Inferior parietal cortex (tissue), 1 donor: ENCODE results near the gene DRC3.
"Not testable (repeated sequence)": the region's sequence is repeated elsewhere in the genome, so short reads cannot be mapped to it uniquely, and the experiment has no call there.

ENCODE experiments used
- DNase-seq: peaks from one replicate; pipeline ENCODE4 v3.0.0-alpha.2; 2016; ENCODE audit errors: extremely low spot score

DRC3 gene, protein sequence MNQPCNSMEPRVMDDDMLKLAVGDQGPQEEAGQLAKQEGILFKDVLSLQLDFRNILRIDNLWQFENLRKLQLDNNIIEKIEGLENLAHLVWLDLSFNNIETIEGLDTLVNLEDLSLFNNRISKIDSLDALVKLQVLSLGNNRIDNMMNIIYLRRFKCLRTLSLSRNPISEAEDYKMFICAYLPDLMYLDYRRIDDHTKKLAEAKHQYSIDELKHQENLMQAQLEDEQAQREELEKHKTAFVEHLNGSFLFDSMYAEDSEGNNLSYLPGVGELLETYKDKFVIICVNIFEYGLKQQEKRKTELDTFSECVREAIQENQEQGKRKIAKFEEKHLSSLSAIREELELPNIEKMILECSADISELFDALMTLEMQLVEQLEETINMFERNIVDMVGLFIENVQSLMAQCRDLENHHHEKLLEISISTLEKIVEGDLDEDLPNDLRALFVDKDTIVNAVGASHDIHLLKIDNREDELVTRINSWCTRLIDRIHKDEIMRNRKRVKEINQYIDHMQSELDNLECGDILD

DNA sequence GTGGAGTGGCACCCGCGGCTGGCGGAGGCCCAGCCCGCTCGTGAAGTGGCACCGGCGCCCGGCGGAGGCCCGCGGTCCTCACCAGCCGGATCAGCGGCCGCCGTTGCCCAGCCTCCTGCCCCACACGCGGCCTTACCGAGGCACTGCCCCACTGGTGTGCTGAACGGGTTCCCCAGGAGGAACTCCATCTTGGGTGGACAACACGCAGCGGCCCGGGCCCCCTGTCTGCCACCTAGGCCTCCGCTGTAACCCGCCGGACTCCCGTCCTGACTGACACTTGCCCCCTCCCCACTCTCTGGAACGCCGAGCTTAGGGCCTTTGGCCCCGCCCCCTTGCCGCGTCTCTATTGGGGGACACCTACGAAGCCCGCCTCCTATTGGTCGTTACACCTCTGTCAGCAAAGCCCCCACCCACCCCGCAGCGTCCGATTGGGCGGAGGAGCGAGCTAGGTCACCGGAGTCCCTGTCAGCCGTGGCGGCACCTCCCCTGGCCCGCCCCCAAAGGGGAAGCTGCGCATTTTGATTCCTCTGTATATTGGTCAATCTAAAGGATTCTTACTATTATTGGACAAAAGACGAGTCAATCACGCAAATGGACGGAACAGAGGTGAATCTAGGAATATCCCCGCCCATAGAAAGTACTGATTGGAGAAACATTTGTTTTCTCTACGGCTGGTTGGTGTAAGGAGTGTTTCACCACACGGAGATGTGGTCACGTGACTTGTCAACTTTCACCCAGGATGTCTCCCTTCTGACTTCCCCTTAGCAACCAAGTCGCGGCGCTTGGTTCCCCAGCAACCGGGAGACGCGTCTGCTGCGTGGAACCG lies at the start of gene DRC3, which contains the start of gene TOM1L2:
Gene DRC3, plus strand, starts transcription at position 737 of the 826 bp plus-strand sequence. CDS start 4,737 bp downstream, outside the sequence.
Gene TOM1L2, minus strand, starts transcription at position 275 of the 826 bp plus-strand sequence. Its CDS starts 87 bp downstream, at position 188.
- peak; percentile 100 for DNase-seq

DNA sequence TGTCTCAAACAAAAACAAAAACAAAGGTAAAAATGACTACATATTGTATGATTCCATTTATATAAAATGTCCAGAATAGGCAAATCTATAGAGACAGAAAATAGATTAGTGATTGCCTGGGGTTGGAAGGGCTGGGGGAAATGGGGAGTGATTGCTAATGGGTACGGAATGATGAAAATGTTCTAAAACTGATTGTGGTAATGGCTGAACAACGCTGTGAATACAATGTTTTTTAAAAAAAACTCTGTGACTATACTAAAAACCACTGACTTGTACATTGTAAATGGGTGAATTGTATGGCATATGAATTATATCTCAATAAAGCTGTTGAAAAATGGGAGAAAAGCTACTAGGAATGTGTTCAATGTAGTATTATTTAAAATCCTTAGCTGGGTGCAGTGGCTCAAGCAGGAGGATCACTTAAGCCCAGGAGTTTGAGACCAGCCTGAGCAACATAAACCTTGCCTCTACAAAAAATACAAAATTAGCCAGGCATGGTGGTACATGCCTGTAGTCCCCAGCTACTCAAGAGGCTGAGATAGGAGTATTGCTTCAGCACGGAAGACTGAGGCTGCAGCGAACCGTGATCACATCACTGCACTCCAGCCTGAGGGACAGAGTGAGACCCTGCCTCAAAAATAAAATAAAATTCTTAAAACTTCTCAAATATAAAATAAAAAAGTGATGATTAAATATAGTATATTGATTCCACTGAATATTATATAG lies 48.4 kb upstream of the DRC3 start:
- DNase-seq: no peak

DNA sequence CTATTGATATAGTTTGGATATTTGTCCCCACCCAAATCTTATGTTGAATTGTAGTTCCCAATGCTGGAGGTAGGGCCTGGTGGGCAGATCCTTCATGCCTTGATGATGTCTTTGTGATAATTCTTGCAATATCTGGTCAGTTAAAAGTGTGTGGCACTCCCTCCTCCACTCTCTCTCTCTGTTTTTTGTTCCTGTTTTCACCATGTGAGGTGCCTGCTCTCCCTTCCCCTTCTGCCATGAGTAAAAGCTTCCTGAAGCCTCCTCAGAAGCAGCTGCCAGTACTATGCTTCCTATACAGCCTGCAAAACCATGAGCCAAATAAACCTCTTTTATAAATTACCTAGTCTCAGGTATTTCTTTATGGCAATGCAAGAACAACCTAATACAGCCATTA lies 47.8 kb upstream of the DRC3 start:
- no peak for DNase-seq

DNA sequence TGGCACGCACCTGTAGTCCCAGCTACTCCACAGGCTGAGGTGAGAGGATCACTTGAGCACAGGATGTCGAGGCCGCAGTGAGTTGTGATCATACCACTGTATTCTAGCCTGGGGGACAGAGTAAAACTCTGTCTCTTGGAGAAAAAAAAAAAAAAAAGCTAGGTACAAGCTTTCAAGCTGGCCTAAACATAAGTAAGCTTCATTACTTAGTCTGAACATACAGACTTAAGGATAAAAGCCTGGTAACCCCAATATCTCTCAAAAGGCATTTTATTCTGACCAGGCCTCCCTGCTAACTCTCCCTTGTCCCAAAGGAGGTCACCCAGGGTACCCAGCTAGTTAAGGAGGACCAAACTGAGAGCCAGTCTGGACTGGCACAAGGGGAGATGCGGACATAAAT lies 46.6 kb upstream of the DRC3 start:
- no peak for DNase-seq

DNA sequence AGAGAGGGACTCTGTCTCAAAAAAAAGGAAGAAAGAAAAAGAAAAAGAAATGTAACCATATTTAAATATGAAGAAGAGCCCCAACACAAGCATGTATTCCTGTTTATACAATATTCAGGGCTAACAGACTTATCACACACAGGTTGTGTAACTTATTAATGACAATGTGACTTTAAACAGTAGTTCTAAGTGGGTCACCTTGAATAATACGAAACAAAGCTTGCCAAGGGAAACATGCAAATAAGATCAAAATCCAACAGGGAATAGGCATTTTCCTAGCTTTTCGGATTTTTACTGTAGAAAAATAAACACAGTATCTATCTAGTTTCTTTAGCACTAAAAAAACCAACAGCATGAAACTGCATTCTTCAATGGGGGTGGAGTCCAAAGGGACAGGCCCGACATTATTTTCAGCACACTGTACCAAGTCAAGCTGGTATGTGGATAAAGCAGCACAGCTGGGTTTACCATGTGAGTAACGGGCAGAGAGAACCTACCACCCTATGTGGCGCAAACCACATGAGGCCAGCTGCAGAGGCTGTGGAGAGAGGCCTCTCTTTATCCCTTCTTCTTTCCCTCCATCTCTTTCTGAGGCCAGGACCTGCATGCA lies 45.7 kb upstream of the DRC3 start:
- DNase-seq: no peak

DNA sequence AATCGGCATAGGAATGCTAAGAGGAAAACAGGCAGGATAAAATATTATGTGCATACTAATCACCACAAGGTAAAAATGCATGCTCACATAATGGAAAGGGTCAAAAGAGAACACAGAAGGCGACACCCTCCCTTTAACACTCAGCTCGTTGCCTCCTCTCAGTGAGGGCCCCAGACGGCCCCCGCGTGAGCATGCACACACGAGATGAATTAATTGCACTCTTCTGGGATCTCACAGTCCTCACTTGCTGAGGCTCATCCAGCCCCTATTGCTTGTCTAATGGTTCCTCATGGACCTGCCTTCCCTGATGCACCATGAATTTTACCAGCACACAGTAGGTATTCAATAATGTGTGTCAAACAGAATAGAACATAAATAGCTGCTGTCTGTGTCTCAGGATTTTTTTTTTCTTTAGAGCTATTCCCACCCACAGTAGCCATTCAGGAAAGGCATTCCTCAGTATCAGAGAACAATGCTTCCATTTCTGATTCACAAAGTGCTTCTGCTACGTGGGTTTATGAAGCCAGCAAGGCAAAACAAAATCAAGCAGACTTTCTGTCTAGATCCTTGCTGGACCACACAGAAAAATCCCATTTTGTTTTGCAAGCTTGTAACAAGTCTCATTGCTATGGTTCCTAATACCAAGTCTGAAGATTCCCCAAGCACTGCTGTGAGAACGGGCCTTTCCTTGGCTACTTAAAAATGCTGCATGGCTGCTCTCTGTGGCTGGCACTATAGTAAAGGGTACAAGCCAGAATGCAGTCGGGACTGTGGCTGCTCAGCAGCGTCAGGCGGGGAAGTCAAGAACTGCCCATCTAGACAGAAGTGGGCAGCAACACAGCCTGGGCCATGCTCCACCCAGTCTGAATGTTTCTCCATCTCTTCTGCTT lies 44.0 kb upstream of the DRC3 start:
- peak; percentile 58 for DNase-seq

DNA sequence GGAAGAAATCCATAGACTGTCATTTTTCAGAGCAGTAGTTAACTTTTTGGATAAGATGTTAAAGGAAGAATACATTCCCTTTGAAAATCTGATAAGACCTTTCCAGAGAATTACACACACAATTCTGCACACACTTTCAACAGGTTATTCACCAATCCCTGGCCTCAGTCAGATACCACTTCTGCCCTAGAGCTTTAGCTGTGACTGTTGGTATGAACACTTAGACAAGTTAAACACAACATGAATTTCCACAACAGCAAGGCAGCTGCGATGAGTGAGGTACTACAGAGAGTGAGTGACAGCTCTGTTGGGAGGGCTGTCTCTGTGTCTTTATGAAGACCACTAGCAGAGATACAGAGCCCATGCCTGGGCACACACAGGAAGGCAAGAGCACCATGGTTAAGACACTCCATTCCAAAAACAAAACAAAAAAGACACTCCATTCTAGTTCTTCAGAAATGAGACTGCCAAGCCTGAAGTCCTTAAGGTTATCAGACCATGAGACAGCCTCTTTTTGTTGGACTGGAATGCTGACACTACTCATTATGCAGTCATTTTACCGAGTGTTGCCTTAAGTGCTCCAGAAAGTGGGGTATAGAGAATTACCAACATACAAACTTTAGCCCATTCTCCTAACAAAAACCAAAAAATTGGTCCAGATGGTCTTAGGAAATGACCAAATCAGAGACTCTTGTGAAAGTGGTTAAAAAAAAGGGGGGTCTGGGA lies 42.8 kb upstream of the DRC3 start:
- DNase-seq: no peak

DNA sequence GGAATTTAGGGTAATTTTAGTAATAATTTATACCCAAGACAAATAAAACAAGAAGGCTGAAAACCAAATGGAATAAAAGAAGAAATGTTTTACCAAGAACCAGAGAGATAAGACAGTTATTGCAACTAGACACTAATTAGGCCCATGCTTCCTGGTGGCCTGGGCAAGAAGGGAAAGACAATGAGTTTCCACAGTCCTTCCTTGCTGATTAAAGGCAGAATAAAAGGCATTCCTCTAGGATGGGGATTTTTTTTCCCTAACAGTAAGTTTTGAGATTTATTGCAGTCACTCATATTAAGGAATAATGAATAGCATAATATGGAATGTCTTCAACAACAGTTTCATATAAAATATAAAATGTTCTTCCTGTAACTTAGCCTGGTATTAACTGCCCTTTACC lies 42.0 kb upstream of the DRC3 start:
- no peak for DNase-seq

DNA sequence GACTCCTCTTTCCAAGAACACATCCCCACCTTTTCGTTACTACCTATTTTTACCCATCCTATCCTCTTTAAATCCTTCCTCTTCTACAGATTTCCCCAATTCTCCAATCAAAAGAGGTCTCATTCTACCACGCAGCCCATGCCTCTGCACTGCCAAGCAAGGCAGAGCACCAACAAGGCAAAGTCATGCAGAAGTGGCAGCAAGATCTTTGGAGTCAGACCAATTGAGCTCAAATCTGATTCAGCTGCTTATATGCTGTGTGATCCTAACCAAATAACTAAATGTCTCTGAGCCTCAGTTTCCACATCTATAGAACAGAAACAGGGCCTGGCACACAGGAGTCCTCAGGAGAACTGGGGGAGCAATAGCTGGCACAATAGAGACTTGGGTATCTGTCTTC lies 41.5 kb upstream of the DRC3 start:
- DNase-seq: no peak

DNA sequence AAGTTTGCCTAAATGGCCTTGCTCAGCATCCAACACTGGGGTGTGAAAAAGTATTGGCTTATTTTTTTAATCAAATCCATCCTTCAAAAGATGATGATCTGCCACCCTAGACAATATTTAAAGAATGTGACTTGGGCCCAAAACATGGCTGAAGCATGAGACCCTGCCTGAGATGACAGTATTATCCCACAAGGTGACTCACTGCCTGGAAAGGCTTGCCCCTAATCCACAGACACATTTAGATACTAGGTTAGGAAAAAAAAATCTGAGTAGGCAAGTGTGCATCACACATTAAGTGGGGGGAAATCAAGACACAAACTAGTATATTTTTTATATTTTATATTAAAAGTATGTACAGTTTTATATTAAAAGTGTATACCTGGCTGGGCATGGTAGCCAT lies 38.9 kb upstream of the DRC3 start:
- DNase-seq: no peak

DNA sequence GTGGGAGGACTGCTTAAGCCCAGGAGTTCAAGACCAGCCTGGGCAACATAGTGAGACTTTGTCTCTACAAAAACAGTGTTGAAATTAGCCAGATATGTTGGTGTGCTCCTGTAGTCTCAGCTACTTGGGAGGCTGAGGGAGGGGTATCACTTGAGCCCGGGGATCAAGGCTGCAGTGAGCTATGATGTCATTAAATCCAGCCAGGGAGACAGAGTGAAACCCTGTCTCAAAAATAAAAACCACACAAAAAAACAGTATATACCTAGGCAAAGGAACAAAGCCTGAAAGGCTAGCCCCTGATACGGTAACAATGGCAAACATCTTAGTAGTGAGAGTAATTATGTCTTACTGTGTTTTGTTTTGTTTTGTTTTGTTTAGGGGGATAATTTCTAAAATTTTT lies 38.4 kb upstream of the DRC3 start:
- DNase-seq: no peak

DNA sequence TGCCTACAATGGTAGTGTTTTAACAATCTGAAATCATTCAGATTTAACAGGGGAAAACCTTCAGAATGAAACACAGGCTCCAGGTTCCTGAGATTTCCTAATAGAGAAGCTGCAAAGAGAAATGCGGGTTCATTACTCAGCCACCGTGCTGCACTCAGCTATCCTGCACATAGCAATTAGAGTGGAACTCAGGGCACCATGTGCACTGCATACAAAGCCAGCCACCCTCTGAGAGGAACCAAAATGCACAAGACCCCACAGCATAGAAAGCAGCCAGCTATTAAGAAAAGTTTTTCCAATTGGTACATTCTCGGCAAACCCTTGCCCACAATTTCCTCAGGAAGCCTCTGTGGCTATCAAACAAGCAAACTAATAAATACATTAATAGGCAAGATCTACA lies 37.9 kb upstream of the DRC3 start:
- no peak for DNase-seq

DNA sequence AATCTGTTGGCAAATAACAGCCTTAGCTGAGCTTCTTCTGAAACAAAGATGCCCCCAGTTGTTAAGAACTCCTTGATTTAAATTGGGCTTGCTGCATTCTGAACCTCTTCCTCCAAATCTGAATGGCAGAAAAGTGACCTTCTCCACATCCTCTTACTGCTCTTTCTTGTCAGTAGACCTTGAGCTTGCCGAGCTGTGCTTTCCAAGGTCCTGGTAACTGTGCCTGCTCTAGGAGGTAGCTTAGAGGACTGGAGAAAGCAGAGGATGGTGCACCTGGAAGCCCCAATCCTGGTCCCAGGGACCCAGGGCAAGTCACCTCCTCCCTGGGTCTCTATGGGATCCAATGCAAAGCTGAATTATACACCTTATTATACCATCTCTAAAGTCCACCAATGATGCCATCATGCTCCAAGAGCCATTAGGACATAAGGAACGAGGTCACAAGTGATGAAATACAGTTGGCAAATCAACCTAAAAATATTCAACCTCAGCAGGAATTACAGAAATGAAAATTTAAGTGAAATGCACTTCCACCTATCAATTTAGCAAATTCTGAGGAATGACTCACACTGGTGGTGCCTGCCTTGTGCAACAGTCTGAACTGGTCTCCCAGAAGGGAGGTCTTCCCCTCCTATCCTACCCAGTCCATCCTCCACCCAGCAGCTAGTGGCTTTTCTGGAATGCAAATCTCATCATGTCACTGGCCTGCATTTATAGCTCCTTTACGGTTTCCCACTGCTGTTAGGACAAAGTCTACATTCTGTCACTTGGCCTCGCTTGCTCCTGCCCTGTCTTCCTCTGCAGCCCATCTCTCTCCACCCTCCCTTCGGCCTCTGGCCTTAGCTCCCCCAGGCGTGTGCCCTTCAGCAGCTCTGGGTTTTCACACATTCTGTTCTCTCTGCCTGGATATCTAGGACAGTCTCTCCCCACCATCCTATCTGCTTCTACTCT lies 37.1 kb upstream of the DRC3 start:
- no peak for DNase-seq

DNA sequence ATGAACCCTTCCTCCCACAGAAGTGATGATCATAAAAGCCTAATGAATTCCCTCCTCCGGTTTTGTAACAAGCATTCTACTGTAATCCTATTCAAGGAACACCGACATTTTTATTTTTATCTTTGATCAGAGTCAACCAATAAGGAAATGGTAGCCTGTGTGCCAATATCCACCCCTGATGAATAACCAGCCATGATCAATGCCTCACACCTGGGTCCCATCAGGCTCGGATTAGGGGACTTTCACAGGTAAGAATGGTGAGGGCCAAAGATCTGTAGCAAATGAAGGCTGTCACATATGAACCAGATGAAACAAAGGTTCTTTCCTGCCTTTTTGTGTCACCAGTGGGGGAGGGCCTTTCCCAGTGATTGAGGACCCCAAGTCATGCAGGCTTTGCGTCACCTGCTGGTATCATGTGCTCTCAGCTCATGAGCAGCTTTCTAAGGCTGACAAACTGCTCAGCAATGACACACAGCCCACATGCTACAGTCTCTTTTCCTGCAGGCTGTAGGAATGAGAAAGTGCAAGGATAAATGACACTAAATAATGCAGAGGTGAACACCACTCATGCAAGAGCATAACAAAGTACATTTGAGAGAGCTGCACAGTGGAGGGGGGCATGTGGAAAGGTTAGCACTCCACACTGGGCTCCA lies 35.3 kb upstream of the DRC3 start:
- no peak for DNase-seq

DNA sequence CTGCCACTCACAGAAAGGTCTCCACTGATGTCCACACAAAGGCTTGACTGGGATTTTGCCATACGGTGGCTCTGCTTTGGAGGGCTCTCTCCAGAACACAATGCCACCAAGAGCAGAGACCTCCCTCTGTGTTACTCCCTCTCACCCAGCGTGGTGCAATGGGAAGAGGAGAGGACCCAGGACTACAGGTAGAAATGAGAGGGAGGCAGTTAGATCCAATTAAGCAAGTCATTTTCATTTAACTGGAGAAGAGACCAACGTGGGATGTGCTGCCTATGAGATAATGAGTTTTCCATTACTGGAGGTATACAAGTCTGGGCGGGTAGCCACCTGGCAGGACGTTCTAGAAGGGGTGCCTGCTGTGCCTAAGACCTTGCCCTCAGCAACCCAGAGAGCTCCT lies 34.7 kb upstream of the DRC3 start:
- no peak for DNase-seq

DNA sequence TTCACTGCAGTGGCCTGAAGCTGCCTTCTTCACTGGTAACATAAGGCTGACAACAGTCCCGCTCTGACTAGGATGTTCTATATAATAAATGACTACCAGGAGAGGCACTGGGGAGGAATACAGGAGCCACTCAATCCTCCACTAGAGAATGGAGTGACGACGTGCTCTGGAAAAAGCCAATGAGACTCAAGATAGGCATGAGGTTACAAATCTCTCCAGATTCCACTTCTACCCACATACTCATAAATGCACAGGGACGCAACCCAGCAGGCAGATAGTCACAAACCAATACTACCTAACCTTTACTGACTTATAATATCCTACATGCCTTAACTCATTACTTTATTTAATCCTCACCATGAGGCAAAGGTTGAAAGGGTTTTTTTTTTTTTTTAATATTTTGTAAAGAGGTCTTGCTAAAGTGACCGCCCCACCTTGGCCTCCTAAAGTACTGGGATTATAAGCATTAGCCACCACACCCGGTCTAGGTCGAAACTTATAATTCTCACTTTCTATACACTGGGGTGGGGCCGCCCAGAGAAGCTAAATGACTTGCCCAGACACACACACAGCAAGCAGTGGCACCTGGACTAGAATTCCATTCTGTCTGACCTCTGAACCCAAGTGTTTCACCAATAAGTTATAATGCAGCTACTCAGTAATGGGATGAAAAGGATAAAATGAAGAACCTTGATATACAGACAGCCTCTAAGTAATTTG lies 34.1 kb upstream of the DRC3 start:
- DNase-seq: no peak

DNA sequence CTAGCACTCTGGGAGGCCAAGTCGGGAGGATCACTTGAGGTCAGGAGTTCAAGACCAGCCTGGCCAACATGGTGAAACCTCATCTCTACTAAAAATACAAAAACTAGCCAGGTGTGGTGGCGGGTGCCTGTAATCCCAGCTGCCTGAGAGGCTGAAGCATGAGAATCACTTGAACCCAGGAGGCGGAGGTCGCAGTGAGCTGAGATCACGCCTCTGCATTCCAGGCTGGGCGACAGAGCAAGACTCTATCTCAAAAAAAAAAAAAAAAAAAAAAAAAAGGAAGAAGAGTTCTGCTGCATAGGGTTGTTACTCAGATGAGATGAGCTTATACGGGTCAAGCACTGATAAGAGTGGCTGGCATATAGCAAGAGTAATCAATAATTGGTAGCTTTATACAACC lies 32.7 kb upstream of the DRC3 start:
- not testable (repeated sequence) for DNase-seq
